Heart left ventricle (tissue), 16 donors: ENCODE results near the gene SAP30. TPM values are rescaled to one million over a fixed set of nuclear protein-coding genes. Genes with fewer than 3 reads are reported as not detected.

ENCODE experiments used
- ATAC-seq, 4 donors: fragments of 200-7000 bp; cut with Tn5 transposase; one replicate each; pipeline ENCODE4 v1.9.1; 2020 to 2022; ENCODE audit warnings: moderate library complexity in 4 of 4, mild to moderate bottlenecking in 3 of 4, moderate number of reproducible peaks in 1 of 4
- DNase-seq, 5 donors: peaks; one replicate each; pipeline ENCODE4 v3.0.0-alpha.2; 2020
- H3K27ac ChIP-seq, 12 donors: fragments of 200-600 bp; sonication (generic) in 4 of 12; one replicate each; pipeline versions ENCODE4 v1.5.0 to v1.8.0; 2016 to 2022; ENCODE audit warnings: mild to moderate bottlenecking in 2 of 12
- H3K27me3 ChIP-seq, 9 donors: fragments of 200-600 bp; sonication (generic) in 2 of 9; one replicate each; pipeline versions ENCODE4 v1.5.1 to v1.8.0; 2016 to 2022; ENCODE audit warnings: mild to moderate bottlenecking in 3 of 9
- H3K36me3 ChIP-seq, 9 donors: fragments of 200-600 bp; sonication (generic) in 2 of 9; one replicate each; pipeline versions ENCODE4 v1.5.0 to v1.8.0; 2018 to 2022; ENCODE audit warnings: mild to moderate bottlenecking in 2 of 9
- H3K4me1 ChIP-seq, 12 donors: fragments of 200-600 bp; sonication (generic) in 4 of 12; one replicate each; pipeline versions ENCODE4 v1.5.0 to v1.8.0; 2016 to 2022; ENCODE audit warnings: mild to moderate bottlenecking in 3 of 12
- H3K4me3 ChIP-seq, 12 donors: fragments of 200-600 bp; sonication (generic) in 4 of 12; one replicate each; pipeline versions ENCODE4 v1.5.0 to v1.8.0; 2017 to 2022; ENCODE audit warnings: mild to moderate bottlenecking in 9 of 12, moderate library complexity in 4 of 12
- H3K9me3 ChIP-seq, 12 donors: fragments of 200-600 bp; sonication (generic) in 4 of 12; one replicate each; pipeline versions ENCODE4 v1.5.0 to v1.8.0; 2016 to 2022; ENCODE audit warnings: mild to moderate bottlenecking in 1 of 12
- POLR2A ChIP-seq, 2 donors: fragments of 450-650 bp; IDR thresholded peaks; one replicate each; pipeline ENCODE4 v1.6.1; 2017; ENCODE audit warnings: antibody characterized with exemption in 2 of 2, mild to moderate bottlenecking in 2 of 2, moderate library complexity in 2 of 2
- WGBS, 4 donors: extraction: QIAGEN DNeasy Blood & Tissue Kit in 2 of 4; methylation state at CpG; one replicate each; pipeline versions ENCODE4 v1.1.5 to v1.1.7; 2013 to 2018; 5-methylcytosine and 5-hydroxymethylcytosine counted together
- intact Hi-C, 10 donors: fragments of 100-400 bp; cut with DNase I; formaldehyde crosslinking; loops; one replicate each; pipeline versions ENCODE4 v1.11.1 to v1.14.2; 2022
- polyA plus RNA-seq, 2 donors: library from polyadenylated mRNA; stranded (reverse); fragments of 200-250 nt; gene quantifications; one replicate each; pipeline ENCODE4 v1.2.3, GENCODE V29; 2013
- total RNA-seq, 9 donors: library from RNA; depleted of rRNA in 2 of 9; stranded (reverse); fragments of >200 nt in 2 of 9; fragmentation: NEBNext Ultra II Directional in 3 of 9; extraction: Animal tissue kit (Norgen Biotek cat#: 25700) in 3 of 9; gene quantifications; one replicate each; pipeline versions ENCODE4 v1.1.0 to v1.2.4, GENCODE V29; 2016 to 2023
- TF ChIP-seq, protein P1 (sequence below), 12 donors: fragments of 200-600 bp; sonication (generic) in 4 of 12; IDR thresholded peaks; one replicate each; pipeline versions ENCODE4 v1.5.0 to v1.8.0; 2018 to 2022; ENCODE audit warnings: antibody characterized with exemption in 12 of 12, mild to moderate bottlenecking in 5 of 12
- donor health status: ischemic (EF 13 %, LVEDD 7.1; RV severe dilation, severe dysfunction).
- donor health status: healthy with polysubstance abuse.
- donor health status: DM: no; HTN: yes; CAD: no.
- donor health status: DM: no; HTN: no; CAD: no.
- donor health status: ischemic (EF 25% LVEDD 6.9; RV normal size, moderate dysfunction).
- donor health status: ischemic (EF 25% LVEDD 5.7; RV mildly dilated, moderate dysfunction).
- donor health status: healthy.
- donor health status: DM: yes; HTN: yes; CAD: no.
- donor health status: ischemic (EF 35%, LVEDD 5.7; RV mildly dilated, moderate dysfunction).
- donor health status: nonischemic (EF 11% LVEDD 7.7; RV severe dilation, severe dysfunction).
- donor health status: DM: yes; HTN: yes; CAD: no.
- donor health status: PGD.
- donor health status: ischemic (EF 29% LVEDD 5.4; RV normal size, mild dysfunction).
- donor health status: nonischemic (EF 23%, LVEDD 6.1; RV moderate dilation, normal function).

SAP30 gene
- total and polyA plus RNA-seq, 11 donors, result 9.8 to 29.1 (median 15.1) TPM

DNA sequence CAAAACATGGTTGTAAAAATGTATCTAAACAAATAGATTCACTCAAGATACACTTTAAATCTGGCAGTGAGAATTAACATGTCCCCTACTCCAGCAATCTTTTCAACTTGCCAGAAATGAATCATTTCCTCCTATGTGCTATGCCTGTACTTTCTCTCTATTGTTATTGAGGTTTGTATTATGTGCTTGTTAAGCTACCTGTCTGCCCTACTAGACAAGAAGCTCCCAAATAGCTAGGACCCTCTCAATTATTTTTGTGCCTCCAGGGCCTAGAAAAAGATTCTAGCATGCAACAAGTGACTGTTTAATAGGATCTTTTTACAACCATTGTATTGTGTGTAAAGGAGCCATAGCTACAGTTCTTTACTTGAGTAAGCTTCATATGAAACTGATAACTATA, 3.5 kb upstream of the SAP30 start:
- Histone ChIP-seq H3K36me3 (peaks cover 0 to 3% (median 0%) of the 10 kb centered on the region in 9 donors), H3K4me3 (peak overlapping the region in 1 of 12 donors; percentile 87), H3K9me3 (no peaks in the 10 kb centered on the region), H3K4me1 (peaks cover 0 to 38% (median 12%) of the 10 kb centered on the region in 12 donors), H3K27ac (peak overlapping the region in 4 of 12 donors; percentile 5 to 97 (median 26)), H3K27me3 (no peaks in the 10 kb centered on the region)
- ATAC-seq, result no peak
- intact Hi-C loops, result loop anchor here in 2 of 10 donors (5.0 kb wide), 2 partner anchors 35 to 50 kb away; partner anchors contain the start of gene HMGB2 (in 1 of the 2)
- TF ChIP-seq, protein P1, sequence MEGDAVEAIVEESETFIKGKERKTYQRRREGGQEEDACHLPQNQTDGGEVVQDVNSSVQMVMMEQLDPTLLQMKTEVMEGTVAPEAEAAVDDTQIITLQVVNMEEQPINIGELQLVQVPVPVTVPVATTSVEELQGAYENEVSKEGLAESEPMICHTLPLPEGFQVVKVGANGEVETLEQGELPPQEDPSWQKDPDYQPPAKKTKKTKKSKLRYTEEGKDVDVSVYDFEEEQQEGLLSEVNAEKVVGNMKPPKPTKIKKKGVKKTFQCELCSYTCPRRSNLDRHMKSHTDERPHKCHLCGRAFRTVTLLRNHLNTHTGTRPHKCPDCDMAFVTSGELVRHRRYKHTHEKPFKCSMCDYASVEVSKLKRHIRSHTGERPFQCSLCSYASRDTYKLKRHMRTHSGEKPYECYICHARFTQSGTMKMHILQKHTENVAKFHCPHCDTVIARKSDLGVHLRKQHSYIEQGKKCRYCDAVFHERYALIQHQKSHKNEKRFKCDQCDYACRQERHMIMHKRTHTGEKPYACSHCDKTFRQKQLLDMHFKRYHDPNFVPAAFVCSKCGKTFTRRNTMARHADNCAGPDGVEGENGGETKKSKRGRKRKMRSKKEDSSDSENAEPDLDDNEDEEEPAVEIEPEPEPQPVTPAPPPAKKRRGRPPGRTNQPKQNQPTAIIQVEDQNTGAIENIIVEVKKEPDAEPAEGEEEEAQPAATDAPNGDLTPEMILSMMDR (IDR thresholded peaks at IDR 0.05), result no peak
- TF ChIP-seq POLR2A (IDR thresholded peaks at IDR 0.05), result no peak
- DNase-seq, result no peak

DNA sequence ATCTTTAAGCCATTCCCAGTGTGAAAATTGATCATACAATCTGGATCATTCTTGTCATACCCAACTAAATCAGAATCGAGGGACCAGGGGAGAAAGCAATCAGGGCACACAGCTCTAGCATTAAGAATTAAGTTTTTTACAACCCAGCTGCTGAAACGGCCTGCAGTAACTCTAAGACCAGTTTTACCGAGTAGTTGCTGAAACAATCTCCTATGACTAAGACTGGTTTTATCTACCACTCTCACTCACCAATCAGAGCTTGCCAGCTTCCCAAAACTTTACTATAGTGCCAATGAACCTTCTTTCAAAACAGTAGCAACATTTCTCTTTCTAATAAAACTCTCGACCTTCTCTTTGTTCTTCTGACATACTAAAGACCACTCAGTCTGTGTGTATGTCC, 2.8 kb upstream of the SAP30 start:
- TF ChIP-seq POLR2A (IDR thresholded peaks at IDR 0.05), result no peak
- TF ChIP-seq, protein P1 (IDR thresholded peaks at IDR 0.05), result no peak
- peak overlapping the region in 6 of 12 donors; percentile 5 to 99 (median 22) for H3K27ac ChIP-seq
- ATAC-seq (no peak), DNase-seq (no peak)
- no peaks in the 10 kb centered on the region for H3K27me3 ChIP-seq
- 43 to 59% (median 50%) methylated on average over 4 of the region's 4 CpGs for WGBS, 4 donors
- intact Hi-C loops, result loop anchor here in 3 of 10 donors (2.0 to 5.0 kb wide), 3 partner anchors 33 to 49 kb away; partner anchors contain the start of gene HMGB2 (in 2 of the 3)
- H3K9me3 ChIP-seq, result no peaks in the 10 kb centered on the region
- no peaks in the 10 kb centered on the region for H3K36me3 ChIP-seq
- H3K4me3 ChIP-seq, result peak overlapping the region in 5 of 12 donors; percentile 0 to 92 (median 76)
- H3K4me1 ChIP-seq, result peaks cover 0 to 45% (median 16%) of the 10 kb centered on the region in 12 donors

DNA sequence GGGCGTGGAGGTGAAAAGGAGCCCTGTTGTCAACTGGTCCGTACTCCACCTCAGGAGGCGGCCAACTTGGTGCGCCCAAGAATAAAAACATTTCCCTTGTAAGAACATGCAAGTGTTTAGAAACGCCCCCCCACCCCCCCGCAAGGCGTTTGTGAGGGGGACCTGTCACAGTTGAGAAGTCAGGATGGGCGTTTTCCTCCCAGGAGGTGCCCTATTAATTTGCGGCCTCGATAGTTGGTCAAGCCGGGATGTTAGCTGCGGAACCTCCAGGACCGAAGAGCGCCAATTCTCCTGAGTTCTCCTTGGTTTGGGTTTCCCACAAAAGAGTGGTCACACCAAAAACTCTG, 651 bp upstream of the SAP30 start:
- intact Hi-C loops, result loop anchor here in 8 of 10 donors (1.0 to 5.0 kb wide), 5 partner anchors 35 to 47 kb away; partner anchors contain the start of gene HMGB2 (in 8 of the 8)
- no peaks in the 10 kb centered on the region for H3K27me3 ChIP-seq
- peaks cover 0 to 6% (median 0%) of the 10 kb centered on the region in 9 donors for H3K36me3 ChIP-seq
- H3K27ac ChIP-seq, result peak overlapping the region; percentile 91 to 99 (median 96)
- 0% methylated on average over 11 to 14 of the region's 14 CpGs for WGBS, 4 donors
- peak; percentile 70 to 83 (median 76) for DNase-seq
- ATAC-seq, result peak; percentile 6 to 43 (median 26)
- peak overlapping the region; percentile 66 to 92 (median 85) for H3K4me3 ChIP-seq
- no peaks in the 10 kb centered on the region for H3K9me3 ChIP-seq
- H3K4me1 ChIP-seq, result peaks cover 0 to 63% (median 26%) of the 10 kb centered on the region in 12 donors
- TF ChIP-seq, protein P1 (IDR thresholded peaks at IDR 0.05), result no peak
- TF ChIP-seq POLR2A (IDR thresholded peaks at IDR 0.05), result peak in 1 of 2 donors; percentile 2

DNA sequence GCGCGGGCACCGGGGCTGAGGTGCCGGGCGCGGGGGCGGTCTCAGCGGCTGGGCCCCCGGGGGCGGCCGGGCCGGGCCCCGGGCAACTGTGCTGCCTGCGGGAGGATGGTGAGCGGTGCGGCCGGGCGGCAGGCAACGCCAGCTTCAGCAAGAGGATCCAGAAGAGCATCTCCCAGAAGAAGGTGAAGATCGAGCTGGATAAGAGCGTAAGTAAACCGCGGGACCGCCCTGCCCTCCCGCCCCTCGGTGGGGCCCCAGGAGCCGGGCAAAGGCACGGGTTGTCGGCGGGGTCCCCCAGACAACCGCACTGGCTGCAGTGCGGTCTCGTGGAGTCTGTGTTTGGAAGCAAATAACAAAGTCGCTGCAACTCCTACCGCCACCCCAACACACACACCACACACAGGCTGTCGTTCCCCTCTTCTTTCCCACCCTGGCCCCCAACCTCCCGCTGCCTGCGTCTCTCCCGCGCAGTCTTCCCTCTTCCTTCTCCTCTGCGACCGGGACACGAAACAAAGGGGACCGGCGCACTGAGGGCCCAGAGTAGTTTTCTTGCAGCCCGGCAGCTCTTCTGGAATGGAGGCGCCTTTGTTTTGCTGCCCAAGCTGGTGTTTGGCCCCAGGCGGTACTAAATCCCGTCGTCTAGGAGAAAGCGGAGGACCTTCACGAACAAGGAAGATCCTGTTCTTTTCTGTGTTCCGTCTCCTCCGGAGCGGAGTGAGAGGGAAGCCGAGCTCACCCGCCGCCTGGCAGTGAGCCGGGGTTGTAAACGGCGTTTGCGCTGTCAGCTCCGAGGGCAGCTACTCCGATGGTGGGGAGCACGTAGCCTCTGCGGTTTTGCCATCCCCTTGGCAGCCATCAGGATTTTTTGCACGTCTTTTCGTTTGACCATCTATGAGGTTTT, 788 bp downstream of the SAP30 start:
- no peaks in the 10 kb centered on the region for H3K9me3 ChIP-seq
- no peaks in the 10 kb centered on the region for H3K27me3 ChIP-seq
- peaks cover 0 to 18% (median 0%) of the 10 kb centered on the region in 9 donors for H3K36me3 ChIP-seq
- DNase-seq (peak; percentile 76 to 86 (median 77)), ATAC-seq (peak in 3 of 4 donors; percentile 12 to 46 (median 30))
- WGBS, 4 donors, result 0 to 1% (median 1%) methylated on average over 34 to 68 of the region's 68 CpGs
- H3K27ac ChIP-seq, result peak overlapping the region; percentile 81 to 99 (median 92)
- TF ChIP-seq, protein P1 (IDR thresholded peaks at IDR 0.05), result no peak
- TF ChIP-seq POLR2A (IDR thresholded peaks at IDR 0.05), result no peak
- intact Hi-C loops, result loop anchor here in 7 of 10 donors (2.0 to 5.0 kb wide), 4 partner anchors 37 to 46 kb away; partner anchors contain the start of gene HMGB2 (in 6 of the 7)
- H3K4me3 ChIP-seq, result peak overlapping the region; percentile 66 to 92 (median 85)
- H3K4me1 ChIP-seq, result peaks cover 0 to 62% (median 26%) of the 10 kb centered on the region in 12 donors
